Endothelial cell of umbilical vein (primary cell): Measurements from ENCODE around the gene SDHA. TPM values are rescaled to one million over a fixed set of nuclear protein-coding genes. Genes with fewer than 3 reads are reported as not detected.

ENCODE experiments used
- BruUV-seq: library from RNA; stranded (reverse); fragments of 400-500 nt; replicated peaks from 2 replicates; lab custom pipeline; 2021; lab: Mats Ljungman, UMichigan
- CTCF ChIA-PET: fragments of 300-600, 350-600 bp; sonication (Branson Sonifier 250); formaldehyde crosslinking; loops from one replicate; lab custom pipeline; 2021; ENCODE audit warnings: antibody characterized with exemption, inconsistent platforms; lab: Charles Lee
- POLR2A ChIA-PET: fragments of 300-600, 350-600 bp; sonication (Branson Sonifier 250); formaldehyde crosslinking; loops from one replicate; lab custom pipeline; 2021; ENCODE audit warnings: antibody characterized with exemption, inconsistent platforms; lab: Charles Lee
- DNase-seq: peaks from one replicate; pipeline ENCODE4 v3.0.0-alpha.2; 2011; ENCODE audit warnings: low read depth, low spot score
- FAIRE-seq: peaks from 2 replicates; lab custom pipeline; 2011; peaks lifted over from hg19 to GRCh38; lab: Jason Lieb, UNC
- H2AFZ ChIP-seq: 2 replicates; pipeline ENCODE4 v1.6.0; 2012; ENCODE audit warnings: low read depth, low read length, control low read depth, inconsistent platforms
- H3K27ac ChIP-seq: 2 replicates; pipeline ENCODE4 v1.5.1; 2011; ENCODE audit warnings: low read depth, mild to moderate bottlenecking, control low read depth, low read length, moderate library complexity; ENCODE audit not compliant: insufficient read depth
- H3K27me3 ChIP-seq, 2 experiments: 2 replicates each; pipeline versions ENCODE4 v1.6.0 to v1.6.1; 2011; ENCODE audit warnings: low read length in 2 of 2, mixed read lengths in 1 of 2; ENCODE audit not compliant: control insufficient read depth in 2 of 2, insufficient read depth in 2 of 2
- H3K36me3 ChIP-seq, 2 experiments: 2 replicates in 1 of 2; 3 replicates in 1 of 2; pipeline ENCODE4 v1.5.1; 2011; ENCODE audit warnings: low read length in 2 of 2, mild to moderate bottlenecking in 1 of 2, moderate library complexity in 1 of 2; ENCODE audit not compliant: control insufficient read depth in 2 of 2, insufficient read depth in 2 of 2; ENCODE audit errors: extremely low read depth in 1 of 2
- H3K4me1 ChIP-seq: 3 replicates; pipeline ENCODE4 v1.5.1; 2011; ENCODE audit warnings: mild to moderate bottlenecking, low read length; ENCODE audit not compliant: control insufficient read depth, insufficient read depth; ENCODE audit errors: extremely low read depth
- H3K4me2 ChIP-seq: 2 replicates; pipeline ENCODE4 v1.6.1; 2011; ENCODE audit warnings: low read length, control low read depth, mixed read lengths; ENCODE audit not compliant: insufficient read depth
- H3K4me3 ChIP-seq, 3 experiments: fragments of 200-600 bp in 1 of 3; sonication (generic), shearing (Covaris generic) in 1 of 3; replicated peaks in 1 of 3; 2 replicates each; pipeline ENCODE4 v1.5.1; 2011 to 2016; ENCODE audit warnings: control low read depth in 3 of 3, low read length in 3 of 3, mild to moderate bottlenecking in 2 of 3, inconsistent platforms in 1 of 3, low read depth in 1 of 3, moderate library complexity in 1 of 3; ENCODE audit not compliant: insufficient read depth in 1 of 3
- H3K79me2 ChIP-seq: 2 replicates; pipeline ENCODE4 v1.6.0; 2012; ENCODE audit warnings: low read length, inconsistent platforms; ENCODE audit not compliant: control insufficient read depth, insufficient read depth
- H3K9ac ChIP-seq: replicated peaks from 2 replicates; pipeline ENCODE3; 2011; ENCODE audit warnings: low read length, control low read depth; ENCODE audit not compliant: insufficient read depth; ENCODE audit errors: extremely low read depth
- H3K9me1 ChIP-seq: replicated peaks from 3 replicates; pipeline ENCODE4 v1.6.0; 2011; ENCODE audit warnings: mild to moderate bottlenecking, low read length; ENCODE audit not compliant: control insufficient read depth, insufficient read depth; ENCODE audit errors: extremely low read depth
- H3K9me3 ChIP-seq: replicated peaks from 2 replicates; pipeline ENCODE4 v1.5.1; 2012; ENCODE audit warnings: low read length, inconsistent platforms; ENCODE audit not compliant: control insufficient read depth, insufficient read depth
- H4K20me1 ChIP-seq: replicated peaks from 2 replicates; pipeline ENCODE3; 2011; ENCODE audit warnings: mild to moderate bottlenecking, low read length; ENCODE audit not compliant: control insufficient read depth, insufficient read depth; ENCODE audit errors: extremely low read depth
- CTCF ChIP-seq, 2 donors: IDR thresholded peaks; 1 replicate in 1 of 2; 2 replicates in 1 of 2; pipeline ENCODE4 v1.5.1; 2011; ENCODE audit warnings: low read length in 2 of 2, mild to moderate bottlenecking in 2 of 2, moderate library complexity in 2 of 2, control low read depth in 1 of 2, inconsistent platforms in 1 of 2, low read depth in 1 of 2; ENCODE audit not compliant: insufficient read depth in 1 of 2; ENCODE audit errors: extremely low read depth in 1 of 2
- EZH2 ChIP-seq: IDR thresholded peaks from 2 replicates; pipeline ENCODE4 v1.6.1; 2012; ENCODE audit warnings: borderline replicate concordance, low read depth, mild to moderate bottlenecking, moderate library complexity, low read length, inconsistent platforms; ENCODE audit not compliant: severe bottlenecking
- FOS ChIP-seq: IDR thresholded peaks from 2 replicates; pipeline ENCODE4 v1.6.1; 2011; ENCODE audit warnings: mild to moderate bottlenecking, low read length, moderate library complexity, borderline replicate concordance; ENCODE audit not compliant: insufficient read depth
- GATA2 ChIP-seq: IDR thresholded peaks from 2 replicates; pipeline ENCODE4 v1.7.0; 2011; ENCODE audit warnings: low read depth, mild to moderate bottlenecking, moderate library complexity, mixed read lengths, low read length; ENCODE audit not compliant: insufficient read length, insufficient read depth
- JUN ChIP-seq: IDR thresholded peaks from 2 replicates; pipeline ENCODE4 v1.6.1; 2011; ENCODE audit warnings: borderline replicate concordance, low read depth; ENCODE audit not compliant: insufficient read length, insufficient read depth
- MAX ChIP-seq: IDR thresholded peaks from 2 replicates; pipeline ENCODE4 v1.6.1; 2011; ENCODE audit not compliant: insufficient read depth, insufficient read length
- MYC ChIP-seq: IDR thresholded peaks from one replicate; pipeline ENCODE4 v1.6.1; 2011; ENCODE audit warnings: mild to moderate bottlenecking, low read depth, low read length
- POLR2A ChIP-seq: IDR thresholded peaks from 2 replicates; pipeline ENCODE4 v1.6.1; 2012; ENCODE audit warnings: low read depth, mild to moderate bottlenecking, control low read depth, low read length
- POLR2AphosphoS5 ChIP-seq: IDR thresholded peaks from 2 replicates; pipeline ENCODE4 v1.6.1; 2012; ENCODE audit warnings: low read depth, mild to moderate bottlenecking, control low read depth, low read length, moderate library complexity; ENCODE audit not compliant: insufficient read depth
- dilution Hi-C: fragments of 300-500 bp; cut with MboI; formaldehyde crosslinking; loops from one replicate; pipeline ENCODE4 v1.15.0; 2019; ENCODE audit warnings: low sequenced_read_pairs; ENCODE audit not compliant: extremely low pct_ligation_motif_present
- intact Hi-C: fragments of 100-400 bp; cut with micrococcal nuclease; formaldehyde crosslinking; loops from one replicate; pipeline ENCODE4 v1.10.0; 2022
- polyA plus RNA-seq, 4 experiments: library from polyadenylated mRNA; depleted of rRNA in 3 of 4; stranded (reverse) in 3 of 4; unstranded in 1 of 4; fragments of >200 nt; gene quantifications; 2 replicates each; pipeline versions ENCODE4 v1.2.1 to v1.2.3, GENCODE V29; 2011 to 2012; ENCODE audit warnings: missing spikeins in 1 of 4
- total RNA-seq: library from RNA; stranded (reverse); gene quantifications from 2 replicates; pipeline ENCODE4 v1.2.3, GENCODE V29; 2021

SDHA gene
- total and polyA plus RNA-seq, 2 donors (not counting 3 experiments of a cell fraction or from before 2014, with no cell fraction given) = 121 to 153 TPM

GRCh38 chr5:189976-190365 is 28.1 kb upstream of the SDHA start:
- Histone ChIP-seq H2AFZ (no peak overlapping the region), H4K20me1 (no peaks in the 10 kb centered on the region), H3K79me2 (no peaks in the 10 kb centered on the region), H3K9ac (no peak overlapping the region), H3K9me3 (no peaks in the 10 kb centered on the region), H3K9me1 (no peaks in the 10 kb centered on the region), H3K27ac (no peak overlapping the region), H3K4me1 (no peaks in the 10 kb centered on the region), H3K36me3 (no peaks in the 10 kb centered on the region), H3K4me3 (no peak overlapping the region), H3K27me3 (peaks cover 3 to 8% of the 10 kb centered on the region in 2 experiments), H3K4me2 (no peak overlapping the region)
- FAIRE-seq (no peak), DNase-seq (no peak)
- TF ChIP-seq GATA2 = no peak
- no peak for TF ChIP-seq FOS
- no peak for TF ChIP-seq POLR2AphosphoS5
- TF ChIP-seq POLR2A = no peak
- no peak for TF ChIP-seq JUN
- no peak for TF ChIP-seq MYC
- TF ChIP-seq CTCF (IDR thresholded peaks at IDR 0.05; ENCODE audit: extremely low read depth in 1 of 2, insufficient read depth in 1 of 2, low read depth in 1 of 2, low read length in 2 of 2) = no peak
- TF ChIP-seq EZH2 = no peak
- no peak for TF ChIP-seq MAX
- intact Hi-C loops = loop anchor here (2.0 to 5.0 kb wide), 2 partner anchors 132 to 241 kb away; partner anchors contain the start of gene AHRR
- dilution Hi-C loops = no loop called here
- CTCF ChIA-PET = interaction anchor here (1.2 kb wide), 1 partner anchor 17 kb away, joined by 3 read pairs; no protein-coding TSS in a partner anchor
- no TSS peak for BruUV-seq
- POLR2A ChIA-PET = no interaction called here
